Tibial nerve (tissue), 4 donors: ENCODE data around the gene ABHD17A. TPM values are rescaled to one million over a fixed set of nuclear protein-coding genes. Genes with fewer than 3 reads are reported as not detected.

ENCODE experiments used
- DNase-seq, 2 donors: peaks; one replicate each; pipeline ENCODE4 v3.0.0-alpha.2; 2019; ENCODE audit warnings: low spot score in 2 of 2
- H3K27ac ChIP-seq, 4 donors: fragments of 200-600 bp; sonication (generic) in 3 of 4; one replicate each; pipeline ENCODE4 v1.5.1; 2017 to 2019; ENCODE audit warnings: mild to moderate bottlenecking in 1 of 4
- H3K27me3 ChIP-seq, 2 donors: fragments of 200-600 bp; sonication (generic) in 1 of 2; one replicate each; pipeline versions ENCODE4 v1.5.1 to v1.6.0; 2017 to 2019
- H3K36me3 ChIP-seq, 3 donors: fragments of 200-600 bp; sonication (generic); one replicate each; pipeline ENCODE4 v1.5.1; 2018 to 2019
- H3K4me1 ChIP-seq, 4 donors: fragments of 200-600 bp; sonication (generic) in 3 of 4; one replicate each; pipeline ENCODE4 v1.5.1; 2017 to 2019
- H3K4me3 ChIP-seq, 4 donors: fragments of 200-600 bp; sonication (generic) in 3 of 4; one replicate each; pipeline ENCODE4 v1.5.1; 2017 to 2019; ENCODE audit warnings: mild to moderate bottlenecking in 1 of 4, moderate library complexity in 1 of 4
- H3K9me3 ChIP-seq, 4 donors: fragments of 200-600 bp; sonication (generic) in 3 of 4; one replicate each; pipeline ENCODE4 v1.5.1; 2017 to 2019
- CTCF ChIP-seq, 5 experiments: fragments of 200-600 bp in 3 of 5; fragments of 450-650 bp in 2 of 5; sonication (generic) in 3 of 5; IDR thresholded peaks; one replicate each; pipeline ENCODE4 v1.5.1; 2016 to 2019; ENCODE audit warnings: antibody characterized with exemption in 5 of 5, mild to moderate bottlenecking in 3 of 5, moderate library complexity in 2 of 5
- EP300 ChIP-seq, 2 donors: sonication (generic); formaldehyde crosslinking; IDR thresholded peaks; one replicate each; pipeline ENCODE4 v1.6.1; 2017; ENCODE audit warnings: antibody characterized with exemption in 2 of 2, mild to moderate bottlenecking in 1 of 2
- POLR2A ChIP-seq, 2 donors: fragments of 450-650 bp; IDR thresholded peaks; one replicate each; pipeline ENCODE4 v1.6.1; 2017; ENCODE audit warnings: antibody characterized with exemption in 2 of 2, mild to moderate bottlenecking in 2 of 2, moderate library complexity in 2 of 2
- WGBS, 2 donors: methylation state at CpG; one replicate each; pipeline ENCODE4 v1.1.5; 2018; 5-methylcytosine and 5-hydroxymethylcytosine counted together
- total RNA-seq, 4 donors: library from RNA; depleted of rRNA; stranded (reverse); fragments of >200 nt; gene quantifications; one replicate each; pipeline ENCODE4 v1.1.0, GENCODE V29; 2016

Gene ABHD17A
- total RNA-seq, 4 donors from 2014 or later = 127 to 165 (median 132) TPM

GRCh38 chr19:1849132-1849474, 36.2 kb downstream of the ABHD17A start:
- no peak for TF ChIP-seq POLR2A (IDR thresholded peaks at IDR 0.05)
- Histone ChIP-seq H3K9me3 (no peaks in the 10 kb centered on the region), H3K27ac (peak overlapping the region in 2 of 4 donors; percentile 98 to 100), H3K4me1 (peaks cover 6 to 71% (median 48%) of the 10 kb centered on the region in 4 donors), H3K27me3 (no peaks in the 10 kb centered on the region), H3K4me3 (peak overlapping the region in 1 of 4 donors; percentile 89), H3K36me3 (peaks cover 0 to 18% (median 0%) of the 10 kb centered on the region in 3 donors)
- DNase-seq = no peak
- WGBS, 2 donors = 67 to 71% methylated on average over 5 of the region's 5 CpGs

GRCh38 chr19:1848399-1849131, 36.7 kb downstream of the ABHD17A start, which contains the start of gene REXO1:
REXO1 (minus strand) TSS chr19:1848483; CDS start chr19:1848358, 125 bp downstream.
- Histone ChIP-seq H3K4me1 (peaks cover 6 to 71% (median 48%) of the 10 kb centered on the region in 4 donors), H3K4me3 (peak within 1 kb of the TSS; percentile 69 to 92 (median 80)), H3K9me3 (no peaks in the 10 kb centered on the region), H3K36me3 (peaks cover 0 to 18% (median 0%) of the 10 kb centered on the region in 3 donors), H3K27ac (peak within 1 kb of the TSS; percentile 98 to 100 (median 98)), H3K27me3 (no peaks in the 10 kb centered on the region)
- 2 to 3% methylated on average over 47 to 60 of the region's 60 CpGs for WGBS, 2 donors
- DNase-seq = peak; percentile 91 to 98
- peak; percentile 88 to 95 (median 92) for TF ChIP-seq CTCF (IDR thresholded peaks at IDR 0.05)
- TF ChIP-seq POLR2A (IDR thresholded peaks at IDR 0.05) = peak; percentile 17 to 61
- TF ChIP-seq EP300 (IDR thresholded peaks at IDR 0.05) = peak in 1 of 2 donors; percentile 82

- no peak for TF ChIP-seq EP300 (IDR thresholded peaks at IDR 0.05)
- TF ChIP-seq POLR2A (IDR thresholded peaks at IDR 0.05) = no peak
- no peak for TF ChIP-seq CTCF (IDR thresholded peaks at IDR 0.05)
- Histone ChIP-seq H3K27me3 (no peaks in the 10 kb centered on the region), H3K36me3 (peaks cover 0 to 18% (median 0%) of the 10 kb centered on the region in 3 donors), H3K27ac (peak overlapping the region; percentile 98 to 100 (median 98)), H3K4me3 (peak overlapping the region; percentile 69 to 92 (median 80)), H3K9me3 (no peaks in the 10 kb centered on the region), H3K4me1 (peaks cover 6 to 71% (median 47%) of the 10 kb centered on the region in 4 donors)
- WGBS, 2 donors = 0 to 1% methylated on average over 24 to 34 of the region's 72 CpGs
- no peak for DNase-seq
These were observed 37.5 kb downstream of the ABHD17A start for GRCh38 chr19:1847684-1848398.

- Histone ChIP-seq H3K4me3 (peak overlapping the region; percentile 69 to 92 (median 80)), H3K9me3 (no peaks in the 10 kb centered on the region), H3K27me3 (no peaks in the 10 kb centered on the region), H3K4me1 (peaks cover 6 to 71% (median 45%) of the 10 kb centered on the region in 4 donors), H3K36me3 (peaks cover 0 to 18% (median 0%) of the 10 kb centered on the region in 3 donors), H3K27ac (peak overlapping the region in 3 of 4 donors; percentile 98 to 100 (median 98))
- TF ChIP-seq EP300 (IDR thresholded peaks at IDR 0.05) (no peak), POLR2A (IDR thresholded peaks at IDR 0.05) (no peak), CTCF (IDR thresholded peaks at IDR 0.05) (no peak)
- no peak for DNase-seq
- WGBS, 2 donors = 7 to 9% methylated on average over 12 of the region's 12 CpGs
These were observed 38.0 kb downstream of the ABHD17A start for GRCh38 chr19:1847348-1847683.

- no peaks in the 10 kb centered on the region for H3K9me3 ChIP-seq
These were observed 38.6 kb downstream of the ABHD17A start for GRCh38 chr19:1846517-1847204.

More at GRCh38 chr19:1846517-1847204, 38.6 kb downstream of the ABHD17A start:
- no peak for DNase-seq
- WGBS, 2 donors = 69 to 72% methylated on average over 29 of the region's 29 CpGs
- TF ChIP-seq POLR2A (IDR thresholded peaks at IDR 0.05) (no peak), CTCF (IDR thresholded peaks at IDR 0.05) (no peak), EP300 (IDR thresholded peaks at IDR 0.05) (no peak)
- Histone ChIP-seq H3K27ac (peak overlapping the region in 1 of 4 donors; percentile 98), H3K27me3 (no peaks in the 10 kb centered on the region), H3K4me3 (peak overlapping the region in 2 of 4 donors; percentile 69 to 89), H3K36me3 (peaks cover 0 to 18% (median 0%) of the 10 kb centered on the region in 3 donors), H3K4me1 (peaks cover 6 to 71% (median 41%) of the 10 kb centered on the region in 4 donors)
